ENCODE measurements around the gene KLF5. TPM values are rescaled to one million over a fixed set of nuclear protein-coding genes. Genes with fewer than 3 reads are reported as not detected.
A peak's percentile ranks its signal among the peaks of the same experiment; 100 is the strongest.

The KLF5 gene
- total and polyA plus RNA-seq, 2 experiments from 2014 or later: 1.5 to 1.8 TPM

GRCh38 chr13:73034901-73035300 lies 23.9 kb upstream of the KLF5 start:
- Histone ChIP-seq H3K4me3 (no peak overlapping the region), H4K20me1 (replicated peaks; ENCODE audit: insufficient read depth) (no peaks in the 10 kb centered on the region), H3K27me3 (ENCODE audit: insufficient read depth) (peaks cover 23% of the 10 kb centered on the region; the same call in 1 of the 2 replicates), H3F3A (replicated peaks; ENCODE audit: low read depth) (no peaks in the 10 kb centered on the region), H3K4me2 (no peak overlapping the region), H3K4me1 (ENCODE audit: insufficient read depth) (peaks cover 8% of the 10 kb centered on the region; the same call in 1 of the 2 replicates), H3K9me2 (ENCODE audit: insufficient read depth) (no peaks in the 10 kb centered on the region), H3K79me2 (replicated peaks; ENCODE audit: insufficient read depth) (no peaks in the 10 kb centered on the region), H3K36me3 (ENCODE audit: insufficient read depth) (no peaks in the 10 kb centered on the region), H3K27ac (ENCODE audit: low read depth) (no peak overlapping the region), H2AFZ (no peak overlapping the region)
- ATAC-seq (no peak), DNase-seq (ENCODE audit: low spot score) (no peak)
- Mint-ChIP-seq H3K27ac (no peak overlapping the region), H3K36me3 (ENCODE audit: low read depth) (no peaks in the 10 kb centered on the region), H3K9me3 (no peaks in the 10 kb centered on the region), H3K4me3 (no peak overlapping the region), H3K27me3 (ENCODE audit: insufficient read depth, low read depth, poor library complexity) (peaks cover 2% of the 10 kb centered on the region), H3K4me1 (peaks cover 8% of the 10 kb centered on the region; the same call in 2 of the 3 replicates)
- TF ChIP-seq CREB1 (CRISPR knock-in tag; IDR thresholded peaks at IDR 0.05; ENCODE audit: low read depth): no peak
- TF ChIP-seq EZH2 (IDR thresholded peaks at IDR 0.05; ENCODE audit: low read depth, unreplicated experiment): no peak
- no peak for TF ChIP-seq ZNF114 (CRISPR knock-in tag; IDR thresholded peaks at IDR 0.05)
- no peak for TF ChIP-seq POLR2AphosphoS5 (IDR thresholded peaks at IDR 0.05; ENCODE audit: low read depth)

GRCh38 chr13:73035660-73036059 lies 23.1 kb upstream of the KLF5 start:
- Histone ChIP-seq H3K4me2 (no peak overlapping the region), H3K79me2 (replicated peaks; ENCODE audit: insufficient read depth) (no peaks in the 10 kb centered on the region), H3K9me2 (ENCODE audit: insufficient read depth) (no peaks in the 10 kb centered on the region), H3K4me3 (no peak overlapping the region), H3F3A (replicated peaks; ENCODE audit: low read depth) (no peaks in the 10 kb centered on the region), H3K4me1 (ENCODE audit: insufficient read depth) (peaks cover 9% of the 10 kb centered on the region; the same call in 1 of the 2 replicates), H3K36me3 (ENCODE audit: insufficient read depth) (no peaks in the 10 kb centered on the region), H4K20me1 (replicated peaks; ENCODE audit: insufficient read depth) (no peaks in the 10 kb centered on the region), H2AFZ (no peak overlapping the region), H3K27ac (ENCODE audit: low read depth) (no peak overlapping the region), H3K27me3 (ENCODE audit: insufficient read depth) (peaks cover 23% of the 10 kb centered on the region; the same call in 1 of the 2 replicates)
- H3K4me3 Mint-ChIP-seq: no peak overlapping the region
- DNase-seq (ENCODE audit: low spot score): peak; percentile 13
- H3K27ac Mint-ChIP-seq: no peak overlapping the region
- H3K9me3 Mint-ChIP-seq: no peaks in the 10 kb centered on the region
- peaks cover 11% of the 10 kb centered on the region; the same call in 2 of the 3 replicates for H3K4me1 Mint-ChIP-seq
- no peak for ATAC-seq
- H3K36me3 Mint-ChIP-seq (ENCODE audit: low read depth): no peaks in the 10 kb centered on the region
- peaks cover 2% of the 10 kb centered on the region for H3K27me3 Mint-ChIP-seq (ENCODE audit: insufficient read depth, low read depth, poor library complexity)
- TF ChIP-seq ZNF114 (CRISPR knock-in tag; IDR thresholded peaks at IDR 0.05) (no peak), REST (IDR thresholded peaks at IDR 0.05; ENCODE audit: unreplicated experiment) (no peak), JUNB (IDR thresholded peaks at IDR 0.05; ENCODE audit: unreplicated experiment) (no peak), ZNF462 (CRISPR knock-in tag; IDR thresholded peaks at IDR 0.05) (no peak), CREB1 (CRISPR knock-in tag; IDR thresholded peaks at IDR 0.05; ENCODE audit: low read depth) (no peak), CTCF (conservative IDR thresholded peaks at IDR 0.05; ENCODE audit: low read depth in 2 of 2) (no peak), EZH2 (IDR thresholded peaks at IDR 0.05; ENCODE audit: low read depth, unreplicated experiment) (no peak), NANOG (IDR thresholded peaks at IDR 0.05; ENCODE audit: borderline replicate concordance) (no peak), EZH2phosphoT487 (IDR thresholded peaks at IDR 0.05; ENCODE audit: unreplicated experiment) (no peak), POLR2AphosphoS5 (IDR thresholded peaks at IDR 0.05; ENCODE audit: low read depth) (no peak)
